Thoracic aorta (tissue), 2 donors: ENCODE data around the gene GALNT9. TPM values are rescaled to one million over a fixed set of nuclear protein-coding genes. Genes with fewer than 3 reads are reported as not detected.

Experiments used
- ATAC-seq: fragments of 150-250 bp; one replicate; pipeline ENCODE4 v1.8.0; 2017; ENCODE audit warnings: low read depth; ENCODE audit not compliant: insufficient number of reproducible peaks, low FRiP score
- DNase-seq: peaks from one replicate; pipeline ENCODE4 v3.0.0-alpha.2; 2020; ENCODE audit warnings: low spot score
- H3K27ac ChIP-seq, 2 donors: fragments of 200-600 bp; sonication (generic); 1 replicate in 1 of 2; 2 replicates in 1 of 2; pipeline ENCODE4 v1.5.1; 2016; ENCODE audit warnings: mild to moderate bottlenecking in 2 of 2, moderate library complexity in 2 of 2
- H3K27me3 ChIP-seq: fragments of 200-600 bp; sonication (generic); replicated peaks from 2 replicates; pipeline ENCODE4 v1.6.0; 2016; ENCODE audit warnings: mild to moderate bottlenecking; ENCODE audit not compliant: insufficient read depth
- H3K36me3 ChIP-seq: fragments of 200-600 bp; sonication (generic); one replicate; pipeline ENCODE4 v1.5.1; 2016
- H3K4me1 ChIP-seq, 2 donors: fragments of 200-600 bp; sonication (generic); 1 replicate in 1 of 2; 2 replicates in 1 of 2; pipeline versions ENCODE4 v1.5.1 to v1.6.0; 2016; ENCODE audit warnings: low read depth in 2 of 2, mild to moderate bottlenecking in 1 of 2; ENCODE audit not compliant: control insufficient read depth in 1 of 2
- H3K4me3 ChIP-seq: fragments of 200-600 bp; sonication (generic); 2 replicates; pipeline ENCODE4 v1.5.1; 2016; ENCODE audit warnings: mild to moderate bottlenecking
- H3K9me3 ChIP-seq: fragments of 200-600 bp; sonication (generic); 2 replicates; pipeline ENCODE4 v1.5.1; 2016
- total RNA-seq, 2 donors: library from RNA; depleted of rRNA; stranded (reverse); fragments of >200 nt; gene quantifications; one replicate each; pipeline versions ENCODE4 v1.1.0 to v1.2.3, GENCODE V29; 2016
- TF ChIP-seq, protein P1 (sequence below): fragments of 200-600 bp; sonication (generic); IDR thresholded peaks from one replicate; pipeline ENCODE4 v1.5.1; 2019; ENCODE audit warnings: antibody characterized with exemption

GALNT9 gene
- total RNA-seq, 2 donors from 2014 or later: 1.7 TPM; not detected in 1

- H3K4me3 ChIP-seq: no peak overlapping the region
- DNase-seq (no peak), ATAC-seq (no peak)
- H3K27ac ChIP-seq: no peak overlapping the region
- no peaks in the 10 kb centered on the region for H3K4me1 ChIP-seq
- H3K27me3 ChIP-seq: no peaks in the 10 kb centered on the region
- TF ChIP-seq, protein P1, sequence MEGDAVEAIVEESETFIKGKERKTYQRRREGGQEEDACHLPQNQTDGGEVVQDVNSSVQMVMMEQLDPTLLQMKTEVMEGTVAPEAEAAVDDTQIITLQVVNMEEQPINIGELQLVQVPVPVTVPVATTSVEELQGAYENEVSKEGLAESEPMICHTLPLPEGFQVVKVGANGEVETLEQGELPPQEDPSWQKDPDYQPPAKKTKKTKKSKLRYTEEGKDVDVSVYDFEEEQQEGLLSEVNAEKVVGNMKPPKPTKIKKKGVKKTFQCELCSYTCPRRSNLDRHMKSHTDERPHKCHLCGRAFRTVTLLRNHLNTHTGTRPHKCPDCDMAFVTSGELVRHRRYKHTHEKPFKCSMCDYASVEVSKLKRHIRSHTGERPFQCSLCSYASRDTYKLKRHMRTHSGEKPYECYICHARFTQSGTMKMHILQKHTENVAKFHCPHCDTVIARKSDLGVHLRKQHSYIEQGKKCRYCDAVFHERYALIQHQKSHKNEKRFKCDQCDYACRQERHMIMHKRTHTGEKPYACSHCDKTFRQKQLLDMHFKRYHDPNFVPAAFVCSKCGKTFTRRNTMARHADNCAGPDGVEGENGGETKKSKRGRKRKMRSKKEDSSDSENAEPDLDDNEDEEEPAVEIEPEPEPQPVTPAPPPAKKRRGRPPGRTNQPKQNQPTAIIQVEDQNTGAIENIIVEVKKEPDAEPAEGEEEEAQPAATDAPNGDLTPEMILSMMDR: no peak
- no peaks in the 10 kb centered on the region for H3K36me3 ChIP-seq
- H3K9me3 ChIP-seq: peaks cover 4% of the 10 kb centered on the region
These were observed 37.0 kb upstream of the GALNT9 start for GRCh38 chr12:132366341-132366861.

GRCh38 chr12:132365226-132365625 lies 35.8 kb upstream of the GALNT9 start:
- Histone ChIP-seq H3K4me1 (no peaks in the 10 kb centered on the region), H3K36me3 (no peaks in the 10 kb centered on the region), H3K9me3 (no peaks in the 10 kb centered on the region), H3K27ac (no peak overlapping the region), H3K27me3 (no peaks in the 10 kb centered on the region), H3K4me3 (no peak overlapping the region)
- TF ChIP-seq, protein P1: no peak
- DNase-seq (no peak), ATAC-seq (no peak)

DNA sequence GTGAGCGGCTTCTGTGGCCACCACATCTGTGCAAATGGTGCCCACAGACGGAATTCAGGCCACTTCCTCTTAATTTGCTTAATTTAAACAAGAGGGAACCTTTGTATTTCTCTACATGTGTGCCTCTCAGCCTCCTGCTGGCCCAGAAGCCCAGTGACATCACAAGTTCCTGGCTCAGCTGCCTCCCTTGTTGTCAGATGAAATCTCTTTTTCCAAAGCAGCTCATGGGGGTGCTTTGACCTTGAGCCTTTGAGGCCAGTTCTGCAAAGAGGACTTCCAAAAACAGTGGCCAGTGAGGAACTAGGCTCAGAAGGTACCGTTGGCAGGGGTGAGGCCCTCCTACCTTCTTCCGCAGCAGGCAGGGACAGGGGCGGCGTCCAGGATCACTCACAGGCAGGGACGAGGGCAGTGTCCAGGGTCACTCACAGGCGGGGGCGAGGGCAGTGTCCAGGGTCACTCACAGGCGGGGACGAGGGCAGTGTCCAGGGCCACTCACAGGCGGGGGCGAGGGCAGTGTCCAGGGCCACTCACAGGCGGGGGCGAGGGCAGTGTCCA lies 35.0 kb upstream of the GALNT9 start:
- H3K4me1 ChIP-seq: no peaks in the 10 kb centered on the region
- DNase-seq: no peak
- H3K27ac ChIP-seq: no peak overlapping the region
- H3K9me3 ChIP-seq: no peaks in the 10 kb centered on the region
- H3K4me3 ChIP-seq: no peak overlapping the region
- H3K36me3 ChIP-seq: no peaks in the 10 kb centered on the region
- no peak for ATAC-seq
- TF ChIP-seq, protein P1: no peak
- H3K27me3 ChIP-seq: no peaks in the 10 kb centered on the region

DNA sequence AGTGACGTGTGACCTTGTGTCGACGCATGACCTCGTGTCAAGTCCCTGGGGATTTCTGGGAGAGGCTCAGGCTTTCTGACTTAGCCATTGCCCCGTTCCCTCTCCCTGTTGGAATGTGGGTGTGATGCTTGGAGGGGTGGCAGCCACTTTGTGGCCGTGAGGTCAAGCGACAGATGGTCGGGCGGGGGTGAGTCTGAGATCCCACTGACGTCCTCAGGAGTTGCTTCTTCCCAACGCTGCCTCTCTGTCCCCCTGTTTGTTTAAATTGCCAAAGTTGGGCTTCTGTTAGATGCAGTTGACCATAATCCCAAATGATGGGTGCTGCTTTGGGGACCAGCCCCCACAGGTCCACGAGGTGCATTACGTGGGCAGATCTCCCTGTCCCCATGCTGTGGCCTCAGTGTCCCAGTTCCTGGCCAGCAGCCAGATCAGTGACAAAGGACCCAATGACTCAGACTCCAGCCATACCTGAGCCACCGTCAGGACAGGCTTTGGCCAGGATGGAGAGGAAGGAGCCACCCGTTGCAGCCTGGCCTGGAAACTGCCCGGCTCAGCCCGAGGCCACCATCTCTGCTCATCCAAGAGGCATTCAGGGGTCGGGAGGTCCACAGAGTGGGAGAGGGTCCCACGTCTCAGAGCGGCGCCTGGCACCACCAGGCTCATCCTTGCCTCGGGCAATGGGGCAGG lies 34.4 kb upstream of the GALNT9 start:
- no peak overlapping the region for H3K27ac ChIP-seq
- no peak for ATAC-seq
- no peaks in the 10 kb centered on the region for H3K27me3 ChIP-seq
- TF ChIP-seq, protein P1: no peak
- H3K4me1 ChIP-seq: no peaks in the 10 kb centered on the region
- H3K4me3 ChIP-seq: no peak overlapping the region
- no peaks in the 10 kb centered on the region for H3K9me3 ChIP-seq
- no peak for DNase-seq
- no peaks in the 10 kb centered on the region for H3K36me3 ChIP-seq

- Histone ChIP-seq H3K27me3 (no peaks in the 10 kb centered on the region), H3K27ac (no peak overlapping the region), H3K36me3 (no peaks in the 10 kb centered on the region), H3K4me3 (no peak overlapping the region), H3K9me3 (no peaks in the 10 kb centered on the region), H3K4me1 (no peaks in the 10 kb centered on the region)
- TF ChIP-seq, protein P1: no peak
- ATAC-seq (no peak), DNase-seq (no peak)
These were observed 33.7 kb upstream of the GALNT9 start for GRCh38 chr12:132362996-132363660.
